NB4 (cell line): ENCODE measurements around the gene ZBTB5.
"Not testable (repeated sequence)": the region's sequence is repeated elsewhere in the genome, so short reads cannot be mapped to it uniquely, and the experiment has no call there.

Source experiments
- DNase-seq: peaks from one replicate; pipeline ENCODE4 v3.0.0; 2010; ENCODE audit warnings: low read depth
- H3K4me3 ChIP-seq: one replicate; pipeline ENCODE4 v1.5.1; 2011; ENCODE audit warnings: mild to moderate bottlenecking, low read depth, low read length, moderate library complexity
- CTCF ChIP-seq: IDR thresholded peaks from one replicate; pipeline ENCODE4 v1.5.1; 2012; ENCODE audit warnings: low read depth, low read length
- MAX ChIP-seq: IDR thresholded peaks from 2 replicates; pipeline ENCODE4 v1.6.1; 2011; ENCODE audit warnings: low read depth, low read length
- MYC ChIP-seq: IDR thresholded peaks from 2 replicates; pipeline ENCODE4 v1.6.1; 2011; ENCODE audit warnings: low read depth, low read length
- POLR2A ChIP-seq: IDR thresholded peaks from 2 replicates; pipeline ENCODE4 v1.6.1; 2011; ENCODE audit warnings: mild to moderate bottlenecking; ENCODE audit not compliant: insufficient read length; ENCODE audit errors: extremely low read depth

The ZBTB5 gene

GRCh38 chr9:37429441-37430285, 35.6 kb downstream of the ZBTB5 start:
- TF ChIP-seq CTCF (no peak), MYC (no peak)
- H3K4me3 ChIP-seq: no peak overlapping the region
- DNase-seq: no peak

GRCh38 chr9:37428345-37428744, 36.9 kb downstream of the ZBTB5 start:
- no peak overlapping the region for H3K4me3 ChIP-seq
- TF ChIP-seq CTCF: no peak
- TF ChIP-seq MYC: no peak
- TF ChIP-seq MAX: no peak
- no peak for TF ChIP-seq POLR2A
- DNase-seq: no peak

- H3K4me3 ChIP-seq: no peak overlapping the region
- TF ChIP-seq CTCF: no peak
- TF ChIP-seq MAX: no peak
- no peak for TF ChIP-seq POLR2A
- TF ChIP-seq MYC: no peak
- DNase-seq: no peak
Measured at GRCh38 chr9:37426846-37427245, 38.4 kb downstream of the ZBTB5 start.

- not testable (repeated sequence) for DNase-seq
Measured at GRCh38 chr9:37426431-37426830, 38.8 kb downstream of the ZBTB5 start.

GRCh38 chr9:37425298-37425752, 39.9 kb downstream of the ZBTB5 start:
- no peak overlapping the region for H3K4me3 ChIP-seq
- no peak for TF ChIP-seq CTCF
- TF ChIP-seq MYC: no peak
- TF ChIP-seq POLR2A: no peak
- TF ChIP-seq MAX: no peak
- peak; percentile 47 for DNase-seq

More at GRCh38 chr9:37426431-37426830, 38.8 kb downstream of the ZBTB5 start:
- H3K4me3 ChIP-seq: not testable (repeated sequence)

- no peak for TF ChIP-seq MYC
- no peak for TF ChIP-seq POLR2A
- no peak for TF ChIP-seq MAX
- TF ChIP-seq CTCF: no peak
- DNase-seq: no peak
Measured at GRCh38 chr9:37424686-37425297, 40.5 kb downstream of the ZBTB5 start.

More at GRCh38 chr9:37424686-37425297, 40.5 kb downstream of the ZBTB5 start:
- H3K4me3 ChIP-seq: no peak overlapping the region
